Neuronal stem cell (in vitro differentiated cells): ENCODE data around the gene HOXC10.

Experiments used
- DNase-seq: peaks from one replicate; pipeline ENCODE4 v3.0.0-alpha.2; 2013; ENCODE audit warnings: low spot score
- H2AFZ ChIP-seq: one replicate; pipeline ENCODE4 v1.6.1; 2013; ENCODE audit warnings: mild to moderate bottlenecking, low read length, inconsistent platforms
- H2AK5ac ChIP-seq: 2 replicates; pipeline ENCODE4 v1.6.1; 2013; ENCODE audit warnings: low read depth, mild to moderate bottlenecking, inconsistent platforms, low read length, moderate library complexity, mixed read lengths
- H2BK120ac ChIP-seq: 2 replicates; pipeline ENCODE4 v1.6.1; 2013; ENCODE audit warnings: low read depth, mild to moderate bottlenecking, inconsistent platforms, low read length, moderate library complexity, mixed read lengths
- H2BK12ac ChIP-seq: one replicate; pipeline ENCODE4 v1.6.1; 2013; ENCODE audit warnings: low read length, inconsistent platforms
- H2BK15ac ChIP-seq: 2 replicates; pipeline ENCODE4 v1.6.1; 2013; ENCODE audit warnings: mild to moderate bottlenecking, low read length, inconsistent platforms, mixed read lengths
- H2BK5ac ChIP-seq: one replicate; pipeline ENCODE4 v1.6.1; 2013; ENCODE audit warnings: inconsistent platforms, mild to moderate bottlenecking, low read length, moderate library complexity
- H3K14ac ChIP-seq: one replicate; pipeline ENCODE4 v1.6.1; 2013; ENCODE audit warnings: low read length, inconsistent platforms
- H3K18ac ChIP-seq: 2 replicates; pipeline ENCODE4 v1.6.1; 2013; ENCODE audit warnings: low read length, inconsistent platforms
- H3K23ac ChIP-seq: 2 replicates; pipeline ENCODE4 v1.6.1; 2013; ENCODE audit warnings: low read depth, mild to moderate bottlenecking, mixed read lengths, low read length, inconsistent platforms; ENCODE audit not compliant: poor library complexity
- H3K27ac ChIP-seq: replicated peaks from 3 replicates; pipeline ENCODE4 v1.5.1; 2013; ENCODE audit warnings: low read length, inconsistent platforms
- H3K27me3 ChIP-seq, 3 experiments: 2 replicates each; pipeline ENCODE4 v1.6.1; 2013; ENCODE audit warnings: low read length in 3 of 3, mild to moderate bottlenecking in 2 of 3, inconsistent platforms in 1 of 3, low read depth in 1 of 3, mixed read lengths in 1 of 3, moderate library complexity in 1 of 3; ENCODE audit not compliant: control insufficient read depth in 3 of 3, insufficient read depth in 3 of 3
- H3K36me3 ChIP-seq, 2 donors: replicated peaks in 1 of 2; 2 replicates each; pipeline ENCODE4 v1.6.1; 2013; ENCODE audit warnings: low read length in 2 of 2; ENCODE audit not compliant: control insufficient read depth in 2 of 2, insufficient read depth in 2 of 2
- H3K4ac ChIP-seq: 2 replicates; pipeline ENCODE4 v1.6.1; 2013; ENCODE audit warnings: inconsistent platforms, mild to moderate bottlenecking, low read length, moderate library complexity
- H3K4me1 ChIP-seq, 2 donors: 1 replicate in 1 of 2; 2 replicates in 1 of 2; pipeline ENCODE4 v1.6.1; 2013; ENCODE audit warnings: low read length in 2 of 2, low read depth in 1 of 2; ENCODE audit not compliant: control insufficient read depth in 2 of 2, insufficient read depth in 1 of 2
- H3K4me2 ChIP-seq: one replicate; pipeline ENCODE4 v1.6.1; 2013; ENCODE audit warnings: mild to moderate bottlenecking, low read length, inconsistent platforms; ENCODE audit not compliant: insufficient read depth, poor library complexity, severe bottlenecking
- H3K4me3 ChIP-seq, 2 donors: 2 replicates each; pipeline ENCODE4 v1.5.1; 2013; ENCODE audit warnings: low read length in 2 of 2, mild to moderate bottlenecking in 2 of 2, inconsistent platforms in 1 of 2, moderate library complexity in 1 of 2
- H3K79me1 ChIP-seq: one replicate; pipeline ENCODE4 v1.6.1; 2013; ENCODE audit warnings: low read depth, mild to moderate bottlenecking, inconsistent platforms, low read length, moderate library complexity
- H3K9ac ChIP-seq: one replicate; pipeline ENCODE4 v1.6.1; 2013; ENCODE audit warnings: mild to moderate bottlenecking, low read depth, low read length, inconsistent platforms; ENCODE audit not compliant: poor library complexity
- H3K9me3 ChIP-seq, 2 donors: replicated peaks in 1 of 2; 2 replicates each; pipeline versions ENCODE3 to v1.6.1; 2013; ENCODE audit warnings: low read length in 2 of 2, mild to moderate bottlenecking in 2 of 2, inconsistent platforms in 1 of 2, low read depth in 1 of 2, mixed read lengths in 1 of 2, moderate library complexity in 1 of 2; ENCODE audit not compliant: control insufficient read depth in 2 of 2, insufficient read depth in 1 of 2
- H4K8ac ChIP-seq: one replicate; pipeline ENCODE4 v1.6.1; 2013; ENCODE audit warnings: low read depth, mild to moderate bottlenecking, inconsistent platforms, low read length, moderate library complexity
- H4K91ac ChIP-seq: one replicate; pipeline ENCODE4 v1.6.1; 2013; ENCODE audit warnings: low read length, low read depth, mild to moderate bottlenecking, inconsistent platforms; ENCODE audit not compliant: poor library complexity
- WGBS, 2 donors: extraction: QIAGEN DNeasy Blood & Tissue Kit; methylation state at CpG; one replicate each; pipeline ENCODE4 v1.1.7; 2013; ENCODE audit warnings: missing lambda C conversion rate in 2 of 2, mixed read lengths in 1 of 2; ENCODE audit not compliant: insufficient read length in 2 of 2, insufficient replicate concordance in 1 of 2; ENCODE audit errors: extremely low coverage in 2 of 2; 5-methylcytosine and 5-hydroxymethylcytosine counted together

Gene HOXC10

DNA sequence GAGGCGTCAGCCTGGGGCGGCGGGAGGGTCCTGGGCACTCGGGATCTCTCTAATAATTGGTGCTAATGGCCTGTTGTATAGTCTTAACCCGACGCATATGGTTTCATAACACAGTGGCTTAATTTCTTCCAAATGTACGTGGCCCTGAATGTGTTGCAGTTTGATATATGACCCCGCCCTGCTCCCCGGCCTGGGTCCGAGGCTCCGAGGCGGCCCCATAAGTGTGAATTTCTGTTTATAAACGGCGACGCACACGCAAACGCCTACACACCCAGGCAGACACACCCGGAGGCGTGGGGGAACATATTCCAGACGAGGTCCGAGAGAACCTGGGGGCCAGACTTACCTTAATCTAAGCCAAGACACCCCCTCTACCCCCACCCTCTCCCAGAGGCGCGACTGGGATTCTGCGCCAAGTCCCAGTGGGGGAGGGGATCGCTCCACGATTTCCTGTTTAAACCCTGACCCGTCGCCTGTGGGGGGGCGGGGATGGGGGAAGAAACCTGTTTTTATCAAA is 33.6 kb downstream of the HOXC10 start:
- H3K4me3 ChIP-seq = peak overlapping the region in 1 of 2 donors; percentile 48
- no peak overlapping the region for H3K9ac ChIP-seq
- WGBS, 2 donors = no CpG with 5 or more reads among the region's 29 CpGs
- H4K8ac ChIP-seq = no peak overlapping the region
- no peak overlapping the region for H2BK5ac ChIP-seq
- no peaks in the 10 kb centered on the region for H3K36me3 ChIP-seq
- no peak overlapping the region for H4K91ac ChIP-seq
- H2BK15ac ChIP-seq = no peak overlapping the region
- H3K14ac ChIP-seq = no peak overlapping the region
- H3K23ac ChIP-seq = no peak overlapping the region
- H2AFZ ChIP-seq = peak overlapping the region; percentile 96
- DNase-seq = no peak
- H3K4me2 ChIP-seq = peak overlapping the region; percentile 32
- no peak overlapping the region for H3K4ac ChIP-seq
- H3K18ac ChIP-seq = no peak overlapping the region
- no peak overlapping the region for H2BK120ac ChIP-seq
- H2BK12ac ChIP-seq = no peak overlapping the region
- peaks cover 0 to 5% of the 10 kb centered on the region in 2 donors for H3K9me3 ChIP-seq
- H3K27me3 ChIP-seq = peaks cover 63 to 98% (median 98%) of the 10 kb centered on the region in 3 experiments
- H3K4me1 ChIP-seq = peaks cover 0 to 6% of the 10 kb centered on the region in 2 donors
- H2AK5ac ChIP-seq = peak overlapping the region; percentile 34
- no peaks in the 10 kb centered on the region for H3K79me1 ChIP-seq
- no peak overlapping the region for H3K27ac ChIP-seq

GRCh38 chr12:54019091-54019811 is 34.3 kb downstream of the HOXC10 start:
- Histone ChIP-seq H3K4me3 (no peak overlapping the region), H3K27me3 (peaks cover 64 to 98% (median 98%) of the 10 kb centered on the region in 3 experiments), H3K4me1 (peaks cover 0 to 6% of the 10 kb centered on the region in 2 donors), H3K9me3 (peaks cover 0 to 6% of the 10 kb centered on the region in 2 donors), H3K18ac (peak overlapping the region; percentile 45), H3K4ac (no peak overlapping the region), H2BK120ac (no peak overlapping the region), H3K14ac (no peak overlapping the region), H3K27ac (no peak overlapping the region), H4K8ac (no peak overlapping the region), H3K9ac (no peak overlapping the region), H2BK12ac (no peak overlapping the region), H2BK15ac (no peak overlapping the region), H4K91ac (no peak overlapping the region), H2AK5ac (no peak overlapping the region), H2BK5ac (no peak overlapping the region), H2AFZ (peak overlapping the region; percentile 85), H3K23ac (no peak overlapping the region), H3K79me1 (no peaks in the 10 kb centered on the region), H3K36me3 (no peaks in the 10 kb centered on the region), H3K4me2 (no peak overlapping the region)
- no CpG with 5 or more reads among the region's 43 CpGs for WGBS, 2 donors
- DNase-seq = no peak

DNA sequence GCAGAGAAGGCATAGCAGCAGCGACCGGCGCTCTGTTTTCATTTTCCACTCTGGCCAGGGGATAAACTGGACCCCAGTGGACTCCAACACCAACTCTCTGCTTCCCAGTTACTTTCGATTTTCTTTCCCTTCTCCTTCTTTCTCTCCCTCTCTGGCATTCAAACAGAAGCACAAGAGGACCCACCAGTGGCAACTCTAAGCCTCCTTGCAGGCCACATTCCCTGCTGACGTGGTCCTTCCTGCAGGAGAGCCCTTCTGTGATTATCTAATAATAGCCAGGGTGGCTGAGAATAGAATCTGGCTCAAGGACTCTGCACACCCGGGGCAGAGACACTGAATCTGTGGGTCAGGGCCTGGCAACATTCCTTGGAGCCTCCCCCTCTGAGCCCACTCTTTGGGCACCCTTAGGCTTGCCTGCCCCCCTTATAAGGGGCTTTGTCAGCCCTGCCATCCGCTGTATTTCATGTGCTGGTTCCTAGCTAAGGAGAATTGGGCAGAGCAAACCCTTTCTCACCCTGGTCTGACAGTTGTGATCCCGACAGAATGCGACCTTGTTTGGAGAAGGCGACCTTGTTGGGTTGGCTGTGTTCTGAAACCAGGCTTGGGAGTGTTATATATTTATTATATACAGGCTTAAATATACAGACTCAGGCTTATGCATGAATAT is 35.1 kb downstream of the HOXC10 start:
- Histone ChIP-seq H4K91ac (no peak overlapping the region), H3K4me2 (no peak overlapping the region), H3K4me3 (no peak overlapping the region), H3K9me3 (peaks cover 0 to 7% of the 10 kb centered on the region in 2 donors), H2BK5ac (no peak overlapping the region), H3K4ac (peak overlapping the region; percentile 41), H2AFZ (peak overlapping the region; percentile 29), H3K9ac (no peak overlapping the region), H3K36me3 (no peaks in the 10 kb centered on the region), H2AK5ac (no peak overlapping the region), H2BK15ac (no peak overlapping the region), H3K18ac (no peak overlapping the region), H2BK120ac (no peak overlapping the region), H2BK12ac (no peak overlapping the region), H3K4me1 (peaks cover 0 to 6% of the 10 kb centered on the region in 2 donors), H3K27ac (no peak overlapping the region), H4K8ac (no peak overlapping the region), H3K27me3 (peaks cover 68 to 98% (median 98%) of the 10 kb centered on the region in 3 experiments), H3K79me1 (no peaks in the 10 kb centered on the region), H3K23ac (peak overlapping the region; percentile 53), H3K14ac (no peak overlapping the region)
- WGBS, 2 donors = no CpG with 5 or more reads among the region's 10 CpGs
- no peak for DNase-seq
